ENCODE results near the gene MC5R.
"Not testable (repeated sequence)": the region's sequence is repeated elsewhere in the genome, so short reads cannot be mapped to it uniquely, and the experiment has no call there.

The MC5R gene

DNA sequence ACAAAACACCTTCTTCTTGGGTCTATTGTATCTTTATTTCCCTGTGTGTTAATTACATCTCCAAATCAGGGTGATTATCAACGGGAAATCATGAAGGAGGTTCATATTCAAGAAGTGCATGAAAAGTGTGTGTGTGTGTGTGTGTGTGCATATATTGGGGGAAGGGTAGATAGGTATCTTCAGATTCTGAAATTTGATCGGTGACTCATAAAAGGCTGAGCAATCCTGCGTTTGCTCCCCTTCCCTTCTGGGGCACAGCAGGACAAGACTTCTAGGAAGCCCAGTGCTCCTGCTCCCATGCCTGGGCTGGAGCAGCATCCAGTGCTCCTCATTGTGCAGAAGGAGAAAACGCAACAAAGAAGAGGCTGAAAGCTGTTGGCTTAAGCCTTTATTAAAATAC is 25.8 kb downstream of the MC5R start:
- DNase-seq (ENCODE audit: low spot score): no peak

DNA sequence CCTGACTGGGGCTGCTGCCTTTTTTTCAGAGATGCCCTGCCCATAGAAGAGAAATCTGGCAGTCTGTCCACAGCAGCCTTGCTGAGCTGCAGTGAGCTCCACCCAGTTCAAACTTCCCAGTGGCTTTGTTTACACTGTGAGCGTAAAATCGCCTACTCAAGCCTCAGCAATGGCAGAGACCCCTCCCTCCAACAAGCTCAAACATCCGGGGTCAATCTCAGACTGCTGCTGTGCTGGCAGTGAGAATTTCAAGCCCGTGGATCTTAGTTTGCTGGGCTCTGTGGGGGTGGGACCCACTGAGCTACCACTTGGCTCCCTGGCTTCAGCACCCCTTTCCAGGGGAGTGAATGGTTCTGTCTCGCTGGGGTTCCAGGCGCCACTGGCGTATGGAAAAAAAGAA is 38.9 kb downstream of the MC5R start:
- not testable (repeated sequence) for DNase-seq (ENCODE audit: low spot score)

DNA sequence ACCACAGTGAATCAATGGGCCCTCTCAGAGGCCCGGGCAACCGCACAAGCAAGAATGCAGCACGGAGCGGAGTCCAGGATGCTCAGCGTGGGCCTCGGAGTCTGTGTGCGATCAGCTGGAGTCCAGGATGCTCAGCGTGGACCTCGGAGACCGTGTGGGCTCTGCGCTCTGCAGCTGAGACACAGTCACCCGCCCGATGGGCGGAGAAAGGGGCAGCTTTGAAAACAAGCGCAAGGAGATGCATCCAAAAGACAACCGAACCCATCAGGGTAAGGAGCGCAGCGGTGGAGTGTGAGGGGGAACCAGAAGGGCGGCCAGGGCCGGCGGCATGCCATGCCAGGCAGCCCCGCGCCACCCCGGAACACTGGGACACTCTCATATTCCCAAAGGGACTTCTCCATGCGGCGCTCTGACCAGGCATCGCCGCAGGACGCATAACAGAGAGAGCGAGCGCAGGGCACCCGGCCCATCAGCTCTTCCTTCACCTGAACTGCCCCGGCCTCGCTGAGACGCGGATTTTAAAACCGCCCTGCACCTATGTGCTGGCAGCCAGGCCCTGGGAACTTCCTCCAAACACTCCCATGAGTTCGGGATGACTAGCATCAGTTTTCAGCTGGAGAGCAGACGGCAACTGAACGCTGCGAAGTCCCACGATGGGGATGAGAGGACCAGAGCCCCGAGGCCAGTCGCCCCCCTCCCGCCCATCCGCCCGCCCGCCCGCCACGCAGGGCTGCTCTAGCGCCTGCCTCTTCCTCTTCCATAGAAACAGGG is 44.7 kb downstream of the MC5R start:
- DNase-seq (ENCODE audit: low spot score): no peak

DNA sequence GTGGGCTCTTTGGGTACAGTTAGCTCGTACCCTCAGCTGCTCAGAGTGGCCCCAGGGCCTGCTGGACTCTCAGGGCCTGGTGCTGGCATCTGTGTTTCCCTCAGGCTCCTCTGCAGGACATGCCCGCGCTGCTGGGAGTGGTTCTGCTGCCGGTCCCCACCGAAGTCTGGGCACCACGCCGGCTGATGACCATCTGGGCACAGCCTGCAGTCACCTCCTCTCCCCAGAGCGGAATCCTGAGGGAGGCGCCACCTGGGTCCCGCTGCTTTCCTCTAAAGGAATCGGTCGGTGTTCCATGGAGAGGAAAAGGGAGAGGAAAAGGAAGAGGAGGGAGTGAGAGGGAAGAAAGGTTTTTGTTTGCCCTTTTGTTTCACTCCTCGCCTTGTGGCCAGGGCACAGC is 47.8 kb downstream of the MC5R start:
- DNase-seq (ENCODE audit: low spot score): no peak

DNA sequence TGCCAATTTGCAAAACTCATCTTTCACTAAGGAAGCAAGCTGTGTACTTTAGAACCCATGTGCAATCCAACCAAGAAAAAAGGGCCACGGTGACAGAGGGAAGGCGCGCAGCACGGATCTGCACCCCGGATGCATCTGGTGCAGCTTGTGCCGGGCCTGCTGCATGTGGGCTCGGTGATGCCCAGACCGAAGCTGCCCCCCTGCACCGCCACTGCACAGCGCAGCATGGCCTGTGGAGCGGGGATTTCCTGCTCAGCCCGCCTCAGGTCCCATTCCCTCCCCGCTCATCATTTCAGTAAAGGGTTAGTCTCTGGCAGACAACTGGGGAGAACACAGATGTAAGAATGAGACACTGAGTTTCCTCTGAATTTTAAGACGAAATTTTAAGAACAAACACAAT is 48.4 kb downstream of the MC5R start:
- DNase-seq (ENCODE audit: low spot score): no peak

DNA sequence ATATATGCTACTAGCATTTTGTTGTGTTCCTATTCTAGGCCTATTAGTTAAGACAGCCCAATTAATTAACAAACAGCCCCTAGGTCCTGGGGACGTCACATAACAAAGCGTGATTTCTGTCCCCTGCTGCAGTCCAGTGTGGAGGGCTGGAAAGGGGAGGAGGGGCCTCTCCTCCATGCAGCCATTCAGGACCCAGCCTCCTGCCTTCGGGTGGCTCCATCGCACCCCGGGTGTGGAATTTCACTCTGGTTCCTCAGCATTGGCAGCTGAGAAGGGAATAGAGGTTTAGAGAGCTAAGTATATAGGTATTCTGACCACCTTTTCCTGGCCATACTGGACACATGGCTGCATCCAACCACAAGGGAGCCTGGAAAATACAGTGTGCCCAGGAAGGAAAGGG is 49.0 kb downstream of the MC5R start:
- no peak for DNase-seq (ENCODE audit: low spot score)

DNA sequence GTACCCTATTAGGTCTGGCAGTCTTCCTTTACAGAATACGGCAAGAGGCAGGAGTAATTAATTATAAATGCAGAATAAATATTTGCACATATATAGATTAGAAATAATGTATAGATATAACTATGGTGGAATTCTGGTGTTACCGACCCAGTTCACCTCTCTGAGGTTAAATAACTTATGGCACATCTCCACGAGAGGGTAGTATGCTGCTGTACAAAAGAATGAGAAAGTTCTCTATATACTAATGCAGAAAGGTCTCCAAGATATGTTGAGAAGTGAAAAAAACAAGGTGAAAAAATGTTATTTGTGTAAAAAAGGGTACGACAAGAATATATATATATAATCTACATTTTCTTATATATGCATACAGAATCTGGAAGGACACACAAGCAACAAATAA is 50.6 kb downstream of the MC5R start:
- DNase-seq (ENCODE audit: low spot score): no peak
